H1 (cell line): ENCODE results near the gene PLEKHA5.

Experiments used
- CBX8 ChIP-seq: fragments of 300-800, 300-1000 bp; sonication (generic); IDR thresholded peaks from 2 replicates; pipeline ENCODE4 v1.7.1; 2016; ENCODE audit warnings: low read depth, low read length, borderline replicate concordance
- FOSL1 ChIP-seq: IDR thresholded peaks from 2 replicates; pipeline ENCODE4 v1.6.1; 2011; ENCODE audit warnings: mild to moderate bottlenecking, low read depth, low read length, moderate library complexity; ENCODE audit not compliant: insufficient read depth
- HDAC2 ChIP-seq, 2 experiments: fragments of 300-600 bp in 1 of 2; sonication (generic) in 1 of 2; IDR thresholded peaks; 2 replicates each; pipeline ENCODE4 v1.6.1; 2011 to 2012; ENCODE audit warnings: low read depth in 2 of 2, low read length in 2 of 2, mild to moderate bottlenecking in 2 of 2, moderate library complexity in 2 of 2, borderline replicate concordance in 1 of 2, inconsistent platforms in 1 of 2
- POLR2A ChIP-seq, 2 experiments: IDR thresholded peaks; 1 replicate in 1 of 2; 2 replicates in 1 of 2; pipeline ENCODE4 v1.6.1; 2011; ENCODE audit warnings: low read depth in 2 of 2, low read length in 2 of 2, mild to moderate bottlenecking in 2 of 2; ENCODE audit errors: control extremely low read depth in 1 of 2
- RAD21 ChIP-seq, 2 experiments: IDR thresholded peaks in 1 of 2; conservative IDR thresholded peaks in 1 of 2; 2 replicates each; pipeline ENCODE4 v1.6.1; 2011; ENCODE audit warnings: low read depth in 2 of 2, low read length in 2 of 2, improper control_type of control experiment in 1 of 2, inconsistent platforms in 1 of 2, mild to moderate bottlenecking in 1 of 2, moderate library complexity in 1 of 2
- RFX5 ChIP-seq: IDR thresholded peaks from 2 replicates; pipeline ENCODE4 v1.6.1; 2011; ENCODE audit warnings: low read depth, low read length, improper control_type of control experiment, borderline replicate concordance
- TAF1 ChIP-seq: IDR thresholded peaks from 2 replicates; pipeline ENCODE4 v1.6.1; 2011; ENCODE audit warnings: mild to moderate bottlenecking, low read depth, low read length
- TBP ChIP-seq: IDR thresholded peaks from 2 replicates; pipeline ENCODE4 v1.6.1; 2011; ENCODE audit warnings: low read depth, low read length, improper control_type of control experiment
- ZNF274 ChIP-seq: IDR thresholded peaks from 2 replicates; pipeline ENCODE4 v1.7.0; 2012; ENCODE audit warnings: low read length, borderline replicate concordance; ENCODE audit errors: extremely low read depth
- TF ChIP-seq, protein P1 (sequence below), 3 experiments: IDR thresholded peaks; 1 replicate in 2 of 3; 2 replicates in 1 of 3; pipeline versions ENCODE4 v1.5.1 to v1.6.1; 2011; ENCODE audit warnings: low read length in 3 of 3, mild to moderate bottlenecking in 3 of 3, inconsistent platforms in 2 of 3, low read depth in 1 of 3, moderate library complexity in 1 of 3; ENCODE audit not compliant: insufficient read depth in 1 of 3; ENCODE audit errors: control extremely low read depth in 1 of 3

DNA sequence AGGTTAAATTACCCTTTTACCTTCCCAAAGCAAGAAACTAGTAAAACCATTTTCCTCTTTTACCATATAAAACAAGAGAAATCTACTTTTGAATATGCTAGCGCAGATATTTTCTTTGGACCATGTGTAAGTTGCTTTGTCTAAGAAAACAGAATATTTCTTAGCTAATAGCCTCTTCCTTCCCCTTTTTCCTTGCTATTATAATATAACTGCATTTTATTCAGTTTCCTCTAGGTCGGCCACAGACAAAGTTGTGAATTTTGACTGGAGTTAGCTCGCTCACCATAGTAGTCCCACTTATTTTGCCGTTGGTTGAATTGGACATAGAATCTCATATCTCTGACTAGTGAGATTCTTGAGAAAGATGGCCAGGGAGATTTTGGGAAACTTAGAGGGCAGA lies 115.6 kb downstream of the PLEKHA5 start:
- no peak for TF ChIP-seq POLR2A (IDR thresholded peaks at IDR 0.05; ENCODE audit: control extremely low read depth in 1 of 2, low read depth in 2 of 2, low read length in 2 of 2)
- no peak for TF ChIP-seq TAF1
- no peak for TF ChIP-seq FOSL1
- TF ChIP-seq, protein P1, sequence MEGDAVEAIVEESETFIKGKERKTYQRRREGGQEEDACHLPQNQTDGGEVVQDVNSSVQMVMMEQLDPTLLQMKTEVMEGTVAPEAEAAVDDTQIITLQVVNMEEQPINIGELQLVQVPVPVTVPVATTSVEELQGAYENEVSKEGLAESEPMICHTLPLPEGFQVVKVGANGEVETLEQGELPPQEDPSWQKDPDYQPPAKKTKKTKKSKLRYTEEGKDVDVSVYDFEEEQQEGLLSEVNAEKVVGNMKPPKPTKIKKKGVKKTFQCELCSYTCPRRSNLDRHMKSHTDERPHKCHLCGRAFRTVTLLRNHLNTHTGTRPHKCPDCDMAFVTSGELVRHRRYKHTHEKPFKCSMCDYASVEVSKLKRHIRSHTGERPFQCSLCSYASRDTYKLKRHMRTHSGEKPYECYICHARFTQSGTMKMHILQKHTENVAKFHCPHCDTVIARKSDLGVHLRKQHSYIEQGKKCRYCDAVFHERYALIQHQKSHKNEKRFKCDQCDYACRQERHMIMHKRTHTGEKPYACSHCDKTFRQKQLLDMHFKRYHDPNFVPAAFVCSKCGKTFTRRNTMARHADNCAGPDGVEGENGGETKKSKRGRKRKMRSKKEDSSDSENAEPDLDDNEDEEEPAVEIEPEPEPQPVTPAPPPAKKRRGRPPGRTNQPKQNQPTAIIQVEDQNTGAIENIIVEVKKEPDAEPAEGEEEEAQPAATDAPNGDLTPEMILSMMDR (IDR thresholded peaks at IDR 0.05; ENCODE audit: control extremely low read depth in 1 of 3, insufficient read depth in 1 of 3, low read depth in 1 of 3, low read length in 3 of 3) = no peak
- TF ChIP-seq ZNF274 = no peak
- TF ChIP-seq CBX8 = no peak
- TF ChIP-seq RFX5 = no peak
- no peak for TF ChIP-seq HDAC2 (IDR thresholded peaks at IDR 0.05; ENCODE audit: borderline replicate concordance in 1 of 2, low read depth in 2 of 2, low read length in 2 of 2)
- no peak for TF ChIP-seq TBP
- no peak for TF ChIP-seq RAD21 (IDR thresholded peaks at IDR 0.05 in 1 of 2, conservative IDR thresholded peaks at IDR 0.05 in 1 of 2; ENCODE audit: low read depth in 2 of 2, low read length in 2 of 2)
